Liver (tissue), 9 donors: ENCODE measurements around the gene EPB41L2. TPM values are rescaled to one million over a fixed set of nuclear protein-coding genes. Genes with fewer than 3 reads are reported as not detected.

Source experiments
- DNase-seq: peaks from one replicate; pipeline ENCODE4 v3.0.0-alpha.2; 2017; ENCODE audit warnings: low spot score
- H3K27ac ChIP-seq, 2 donors: one replicate each; pipeline ENCODE4 v1.7.0; 2013; ENCODE audit warnings: inconsistent platforms in 2 of 2, low read length in 2 of 2, control low read depth in 1 of 2, low read depth in 1 of 2, mild to moderate bottlenecking in 1 of 2
- H3K27me3 ChIP-seq, 4 donors: one replicate each; pipeline versions ENCODE4 v1.6.1 to v1.7.0; 2013; ENCODE audit warnings: low read length in 3 of 4, inconsistent platforms in 1 of 4, mild to moderate bottlenecking in 1 of 4, moderate library complexity in 1 of 4; ENCODE audit not compliant: control insufficient read depth in 4 of 4, insufficient read depth in 4 of 4
- H3K36me3 ChIP-seq, 4 donors: one replicate each; pipeline versions ENCODE4 v1.6.1 to v1.7.0; 2013; ENCODE audit warnings: low read length in 3 of 4, mild to moderate bottlenecking in 3 of 4, low read depth in 1 of 4, moderate library complexity in 1 of 4; ENCODE audit not compliant: control insufficient read depth in 4 of 4, insufficient read depth in 3 of 4
- H3K4me1 ChIP-seq, 4 donors: one replicate each; pipeline versions ENCODE4 v1.6.1 to v1.7.0; 2013; ENCODE audit warnings: low read length in 3 of 4, mild to moderate bottlenecking in 3 of 4, moderate library complexity in 1 of 4; ENCODE audit not compliant: control insufficient read depth in 4 of 4, insufficient read depth in 4 of 4
- H3K4me3 ChIP-seq, 3 donors: one replicate each; pipeline versions ENCODE4 v1.6.1 to v1.7.0; 2013; ENCODE audit warnings: low read length in 3 of 3, control low read depth in 1 of 3, low read depth in 1 of 3, mild to moderate bottlenecking in 1 of 3
- H3K9ac ChIP-seq, 2 donors: one replicate each; pipeline ENCODE4 v1.7.0; 2013; ENCODE audit warnings: low read length in 2 of 2, mild to moderate bottlenecking in 2 of 2, moderate library complexity in 2 of 2, control low read depth in 1 of 2, low read depth in 1 of 2
- H3K9me3 ChIP-seq, 4 donors: one replicate each; pipeline versions ENCODE4 v1.6.1 to v1.7.0; 2013; ENCODE audit warnings: low read length in 3 of 4; ENCODE audit not compliant: control insufficient read depth in 4 of 4
- CTCF ChIP-seq: fragments of 150-350 bp; IDR thresholded peaks from 2 replicates; pipeline ENCODE4 v1.5.1; 2017; ENCODE audit warnings: improper control_type of control experiment, low read depth, low read length; ENCODE audit not compliant: missing input control
- EGR1 ChIP-seq, 2 donors: IDR thresholded peaks; 2 replicates each; pipeline ENCODE4 v1.6.1; 2016 to 2018; ENCODE audit warnings: antibody characterized with exemption in 2 of 2, low read depth in 2 of 2
- FOXA1 ChIP-seq: IDR thresholded peaks from 2 replicates; pipeline ENCODE4 v1.6.1; 2016; ENCODE audit warnings: antibody characterized with exemption
- FOXA2 ChIP-seq: IDR thresholded peaks from 2 replicates; pipeline ENCODE4 v1.6.1; 2016; ENCODE audit warnings: antibody characterized with exemption
- GABPA ChIP-seq, 2 donors: IDR thresholded peaks in 1 of 2; conservative IDR thresholded peaks in 1 of 2; 2 replicates each; pipeline ENCODE4 v1.6.1; 2016; ENCODE audit warnings: antibody characterized with exemption in 2 of 2, mild to moderate bottlenecking in 1 of 2, moderate library complexity in 1 of 2
- HNF4A ChIP-seq, 2 donors: conservative IDR thresholded peaks; 2 replicates each; pipeline ENCODE4 v1.6.1; 2016; ENCODE audit warnings: antibody characterized with exemption in 2 of 2, mild to moderate bottlenecking in 2 of 2
- HNF4G ChIP-seq: IDR thresholded peaks from 2 replicates; pipeline ENCODE4 v1.6.1; 2016; ENCODE audit warnings: antibody characterized with exemption
- JUND ChIP-seq, 2 donors: IDR thresholded peaks; 2 replicates each; pipeline ENCODE4 v1.6.1; 2016; ENCODE audit warnings: antibody characterized with exemption in 2 of 2
- MAX ChIP-seq: IDR thresholded peaks from 2 replicates; pipeline ENCODE4 v1.6.1; 2016; ENCODE audit warnings: antibody characterized with exemption
- NR2F2 ChIP-seq: IDR thresholded peaks from 2 replicates; pipeline ENCODE4 v1.6.1; 2016; ENCODE audit warnings: antibody characterized with exemption
- RAD21 ChIP-seq, 2 donors: IDR thresholded peaks; 2 replicates each; pipeline ENCODE4 v1.6.1; 2016; ENCODE audit warnings: antibody characterized with exemption in 2 of 2, mild to moderate bottlenecking in 2 of 2
- REST ChIP-seq: IDR thresholded peaks from 2 replicates; pipeline ENCODE4 v1.6.1; 2016; ENCODE audit warnings: antibody characterized with exemption, mild to moderate bottlenecking
- RXRA ChIP-seq, 2 donors: IDR thresholded peaks; 2 replicates each; pipeline ENCODE4 v1.6.1; 2017 to 2018; ENCODE audit warnings: antibody characterized with exemption in 2 of 2, mild to moderate bottlenecking in 1 of 2
- SP1 ChIP-seq: IDR thresholded peaks from 2 replicates; pipeline ENCODE4 v1.6.1; 2018; ENCODE audit warnings: antibody characterized with exemption, mild to moderate bottlenecking
- TAF1 ChIP-seq: conservative IDR thresholded peaks from 2 replicates; pipeline ENCODE4 v1.6.1; 2016; ENCODE audit warnings: antibody characterized with exemption, mild to moderate bottlenecking
- YY1 ChIP-seq: IDR thresholded peaks from 2 replicates; pipeline ENCODE4 v1.6.1; 2016; ENCODE audit warnings: antibody characterized with exemption, mild to moderate bottlenecking
- WGBS: extraction: QIAGEN DNeasy Blood & Tissue Kit; methylation state at CpG from one replicate; pipeline ENCODE4 v1.1.7; 2013; 5-methylcytosine and 5-hydroxymethylcytosine counted together
- polyA plus RNA-seq, 2 donors: library from polyadenylated mRNA; stranded (reverse) in 1 of 2; unstranded in 1 of 2; fragments of 200-250 nt in 1 of 2; fragments of >200 nt in 1 of 2; fragmentation: Nextera tagmentation in 1 of 2; extraction: Ambion mirVana in 1 of 2; gene quantifications; one replicate each; pipeline versions ENCODE4 v1.2.1 to v1.2.3, GENCODE V29; 2013 to 2015
- total RNA-seq, 2 donors: library from RNA; depleted of rRNA; stranded (reverse); fragments of >200 nt; gene quantifications; one replicate each; pipeline ENCODE4 v1.2.3, GENCODE V29; 2014
- TF ChIP-seq, protein P1 (sequence below): IDR thresholded peaks from 2 replicates; pipeline ENCODE4 v1.6.1; 2016; ENCODE audit warnings: antibody characterized with exemption
- TF ChIP-seq, protein P2 (sequence below): IDR thresholded peaks from 2 replicates; pipeline ENCODE4 v1.6.1; 2016; ENCODE audit warnings: antibody characterized with exemption
- donor health status: healthy.
- donor health status: healthy.
- donor health status: healthy.
- donor health status: healthy.
- donor health status: healthy.

The EPB41L2 gene
- total and polyA plus RNA-seq, 4 donors: 10.0 to 43.3 (median 18.7) TPM

DNA sequence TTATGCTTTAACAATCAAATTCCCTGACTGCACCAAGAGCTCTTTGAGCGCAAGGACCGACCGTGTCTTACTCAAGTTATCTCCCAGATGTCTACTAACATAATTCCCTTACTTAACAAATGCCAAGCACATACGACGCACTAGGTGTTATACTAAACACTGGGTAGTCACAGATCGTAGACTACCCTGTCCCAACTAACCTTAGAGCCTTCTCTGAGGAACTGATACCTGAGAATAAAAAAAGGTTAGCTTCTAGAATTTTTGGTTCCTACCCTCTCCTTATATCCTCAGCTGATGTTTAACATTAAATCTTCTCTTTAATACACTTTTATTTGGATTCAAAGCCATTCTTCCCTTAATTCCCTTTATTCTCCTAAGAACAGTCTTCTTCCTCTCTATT is 38.5 kb downstream of the EPB41L2 start:
- Histone ChIP-seq H3K27ac (no peak overlapping the region), H3K4me3 (no peak overlapping the region), H3K4me1 (no peaks in the 10 kb centered on the region), H3K36me3 (no peaks in the 10 kb centered on the region), H3K27me3 (no peaks in the 10 kb centered on the region), H3K9ac (no peak overlapping the region), H3K9me3 (no peaks in the 10 kb centered on the region)
- no peak for DNase-seq
- WGBS: 98% methylated on average over 6 of the region's 6 CpGs
- no peak for TF ChIP-seq REST
- no peak for TF ChIP-seq SP1
- TF ChIP-seq HNF4A (conservative IDR thresholded peaks at IDR 0.05): no peak
- TF ChIP-seq, protein P1, sequence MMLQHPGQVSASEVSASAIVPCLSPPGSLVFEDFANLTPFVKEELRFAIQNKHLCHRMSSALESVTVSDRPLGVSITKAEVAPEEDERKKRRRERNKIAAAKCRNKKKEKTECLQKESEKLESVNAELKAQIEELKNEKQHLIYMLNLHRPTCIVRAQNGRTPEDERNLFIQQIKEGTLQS: no peak
- no peak for TF ChIP-seq JUND (IDR thresholded peaks at IDR 0.05)
- no peak for TF ChIP-seq YY1
- TF ChIP-seq, protein P2, sequence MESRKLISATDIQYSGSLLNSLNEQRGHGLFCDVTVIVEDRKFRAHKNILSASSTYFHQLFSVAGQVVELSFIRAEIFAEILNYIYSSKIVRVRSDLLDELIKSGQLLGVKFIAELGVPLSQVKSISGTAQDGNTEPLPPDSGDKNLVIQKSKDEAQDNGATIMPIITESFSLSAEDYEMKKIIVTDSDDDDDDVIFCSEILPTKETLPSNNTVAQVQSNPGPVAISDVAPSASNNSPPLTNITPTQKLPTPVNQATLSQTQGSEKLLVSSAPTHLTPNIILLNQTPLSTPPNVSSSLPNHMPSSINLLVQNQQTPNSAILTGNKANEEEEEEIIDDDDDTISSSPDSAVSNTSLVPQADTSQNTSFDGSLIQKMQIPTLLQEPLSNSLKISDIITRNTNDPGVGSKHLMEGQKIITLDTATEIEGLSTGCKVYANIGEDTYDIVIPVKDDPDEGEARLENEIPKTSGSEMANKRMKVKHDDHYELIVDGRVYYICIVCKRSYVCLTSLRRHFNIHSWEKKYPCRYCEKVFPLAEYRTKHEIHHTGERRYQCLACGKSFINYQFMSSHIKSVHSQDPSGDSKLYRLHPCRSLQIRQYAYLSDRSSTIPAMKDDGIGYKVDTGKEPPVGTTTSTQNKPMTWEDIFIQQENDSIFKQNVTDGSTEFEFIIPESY: no peak
- TF ChIP-seq FOXA1: no peak
- TF ChIP-seq GABPA (IDR thresholded peaks at IDR 0.05 in 1 of 2, conservative IDR thresholded peaks at IDR 0.05 in 1 of 2): no peak
- no peak for TF ChIP-seq MAX
- TF ChIP-seq NR2F2: no peak
- TF ChIP-seq FOXA2: no peak

GRCh38 chr6:131023834-131024504 is 39.1 kb downstream of the EPB41L2 start:
- Histone ChIP-seq H3K9me3 (no peaks in the 10 kb centered on the region), H3K4me3 (no peak overlapping the region), H3K27ac (no peak overlapping the region), H3K27me3 (no peaks in the 10 kb centered on the region), H3K9ac (no peak overlapping the region), H3K36me3 (no peaks in the 10 kb centered on the region), H3K4me1 (no peaks in the 10 kb centered on the region)
- DNase-seq: no peak
- 79% methylated on average over 3 of the region's 3 CpGs for WGBS
- TF ChIP-seq TAF1: no peak
- no peak for TF ChIP-seq RAD21 (IDR thresholded peaks at IDR 0.05)
- TF ChIP-seq FOXA1: no peak
- no peak for TF ChIP-seq YY1
- no peak for TF ChIP-seq CTCF
- no peak for TF ChIP-seq REST
- TF ChIP-seq, protein P2: no peak
- no peak for TF ChIP-seq EGR1 (IDR thresholded peaks at IDR 0.05; ENCODE audit: low read depth in 2 of 2)
- no peak for TF ChIP-seq RXRA (IDR thresholded peaks at IDR 0.05)
- TF ChIP-seq HNF4G: no peak
